A673 (cell line): ENCODE data around the gene PLK1.

Experiments used
- EZH2 ChIP-seq: fragments of 200-600 bp; sonication (generic); IDR thresholded peaks from 2 replicates; pipeline ENCODE4 v1.6.1; 2017; ENCODE audit warnings: borderline replicate concordance, low read depth, mild to moderate bottlenecking, mixed read lengths, antibody characterized with exemption, low read length; ENCODE audit not compliant: poor library complexity, severe bottlenecking
- TF ChIP-seq, protein P1 (sequence below): fragments of 300-800, 200-600 bp; sonication (generic); conservative IDR thresholded peaks from 2 replicates; pipeline ENCODE4 v1.5.1; 2017; ENCODE audit warnings: low read depth, mild to moderate bottlenecking, antibody characterized with exemption, low read length, moderate library complexity, mixed read lengths

DNA sequence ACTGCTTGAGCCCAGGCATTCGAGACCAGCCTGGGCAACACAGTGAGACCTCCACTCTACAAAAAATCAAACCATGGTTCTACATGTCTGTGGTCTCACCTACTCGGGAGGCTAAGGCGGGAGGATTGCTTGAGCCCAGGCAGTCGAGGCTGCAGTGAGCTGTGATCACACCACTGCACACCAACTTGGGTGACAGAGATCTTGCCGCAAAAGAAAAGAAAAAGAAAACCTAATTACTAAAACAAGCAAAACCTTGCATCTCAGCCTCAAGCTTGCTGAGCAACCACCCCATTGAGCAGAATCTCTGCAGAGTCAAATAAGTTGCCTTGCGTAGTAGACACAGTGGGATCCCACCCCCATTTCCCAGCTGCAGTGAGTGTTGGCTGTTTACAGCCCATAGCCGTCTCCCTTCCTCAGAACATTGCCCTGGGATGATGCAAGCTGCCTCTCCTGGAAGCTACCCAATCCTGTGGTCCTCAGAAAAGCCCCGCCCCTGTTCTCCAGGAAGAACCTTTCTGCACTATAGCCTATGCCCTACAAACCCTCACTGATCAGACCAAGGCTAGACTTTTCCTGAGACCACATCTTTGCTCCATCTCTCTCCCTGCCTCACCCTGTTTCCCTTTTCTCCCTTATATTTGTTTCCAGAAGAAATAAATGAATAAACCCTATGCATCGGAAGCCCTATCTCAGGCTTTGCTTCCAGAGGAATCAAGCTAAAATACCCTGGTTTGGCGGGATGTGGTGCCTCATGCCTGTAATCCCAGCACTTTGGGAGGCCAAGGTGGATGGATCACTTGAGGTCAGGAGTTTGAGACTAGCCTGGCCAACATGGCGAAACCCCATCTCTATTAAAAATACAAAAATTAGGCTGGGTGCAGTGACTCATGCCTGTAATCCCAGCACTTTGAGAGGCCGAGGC lies 51.1 kb downstream of the PLK1 start:
- TF ChIP-seq, protein P1, sequence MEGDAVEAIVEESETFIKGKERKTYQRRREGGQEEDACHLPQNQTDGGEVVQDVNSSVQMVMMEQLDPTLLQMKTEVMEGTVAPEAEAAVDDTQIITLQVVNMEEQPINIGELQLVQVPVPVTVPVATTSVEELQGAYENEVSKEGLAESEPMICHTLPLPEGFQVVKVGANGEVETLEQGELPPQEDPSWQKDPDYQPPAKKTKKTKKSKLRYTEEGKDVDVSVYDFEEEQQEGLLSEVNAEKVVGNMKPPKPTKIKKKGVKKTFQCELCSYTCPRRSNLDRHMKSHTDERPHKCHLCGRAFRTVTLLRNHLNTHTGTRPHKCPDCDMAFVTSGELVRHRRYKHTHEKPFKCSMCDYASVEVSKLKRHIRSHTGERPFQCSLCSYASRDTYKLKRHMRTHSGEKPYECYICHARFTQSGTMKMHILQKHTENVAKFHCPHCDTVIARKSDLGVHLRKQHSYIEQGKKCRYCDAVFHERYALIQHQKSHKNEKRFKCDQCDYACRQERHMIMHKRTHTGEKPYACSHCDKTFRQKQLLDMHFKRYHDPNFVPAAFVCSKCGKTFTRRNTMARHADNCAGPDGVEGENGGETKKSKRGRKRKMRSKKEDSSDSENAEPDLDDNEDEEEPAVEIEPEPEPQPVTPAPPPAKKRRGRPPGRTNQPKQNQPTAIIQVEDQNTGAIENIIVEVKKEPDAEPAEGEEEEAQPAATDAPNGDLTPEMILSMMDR = no peak
- TF ChIP-seq EZH2 = no peak
